ENCODE measurements around the gene SPATA6L.

SPATA6L gene

GRCh38 chr9:4666042-4666699, at the start of gene SPATA6L:
TSS of gene SPATA6L (minus strand) at chr9:4666480. CDS start at chr9:4666250, 230 bp downstream.
- peak within 1 kb of the TSS; percentile 95 for H3K27ac ChIP-seq
- TF ChIP-seq CTCF (conservative IDR thresholded peaks at IDR 0.05): peak; percentile 56

- no peak overlapping the region for H3K27ac ChIP-seq
- no peak for TF ChIP-seq CTCF (conservative IDR thresholded peaks at IDR 0.05)
These were observed 48.2 kb upstream of the SPATA6L start for GRCh38 chr9:4714266-4715016.

GRCh38 chr9:4713849-4714248, 47.6 kb upstream of the SPATA6L start:
- no peak for TF ChIP-seq CTCF (conservative IDR thresholded peaks at IDR 0.05)
- H3K27ac ChIP-seq: no peak overlapping the region

- TF ChIP-seq CTCF (conservative IDR thresholded peaks at IDR 0.05): no peak
- H3K27ac ChIP-seq: no peak overlapping the region
These were observed 43.1 kb upstream of the SPATA6L start for GRCh38 chr9:4709380-4709779.

GRCh38 chr9:4706971-4707622, 40.8 kb upstream of the SPATA6L start:
- no peak for TF ChIP-seq CTCF (conservative IDR thresholded peaks at IDR 0.05)
- H3K27ac ChIP-seq: no peak overlapping the region

- no peak for TF ChIP-seq CTCF (conservative IDR thresholded peaks at IDR 0.05)
- no peak overlapping the region for H3K27ac ChIP-seq
These were observed 39.7 kb upstream of the SPATA6L start for GRCh38 chr9:4706021-4706420.

GRCh38 chr9:4704129-4704528, 37.8 kb upstream of the SPATA6L start:
- TF ChIP-seq CTCF (conservative IDR thresholded peaks at IDR 0.05): no peak
- no peak overlapping the region for H3K27ac ChIP-seq
